Measurements from ENCODE around the gene EFNA2.

GRCh38 chr19:1310853-1311180 lies 25.1 kb downstream of the EFNA2 start:
- TF ChIP-seq, protein P1, sequence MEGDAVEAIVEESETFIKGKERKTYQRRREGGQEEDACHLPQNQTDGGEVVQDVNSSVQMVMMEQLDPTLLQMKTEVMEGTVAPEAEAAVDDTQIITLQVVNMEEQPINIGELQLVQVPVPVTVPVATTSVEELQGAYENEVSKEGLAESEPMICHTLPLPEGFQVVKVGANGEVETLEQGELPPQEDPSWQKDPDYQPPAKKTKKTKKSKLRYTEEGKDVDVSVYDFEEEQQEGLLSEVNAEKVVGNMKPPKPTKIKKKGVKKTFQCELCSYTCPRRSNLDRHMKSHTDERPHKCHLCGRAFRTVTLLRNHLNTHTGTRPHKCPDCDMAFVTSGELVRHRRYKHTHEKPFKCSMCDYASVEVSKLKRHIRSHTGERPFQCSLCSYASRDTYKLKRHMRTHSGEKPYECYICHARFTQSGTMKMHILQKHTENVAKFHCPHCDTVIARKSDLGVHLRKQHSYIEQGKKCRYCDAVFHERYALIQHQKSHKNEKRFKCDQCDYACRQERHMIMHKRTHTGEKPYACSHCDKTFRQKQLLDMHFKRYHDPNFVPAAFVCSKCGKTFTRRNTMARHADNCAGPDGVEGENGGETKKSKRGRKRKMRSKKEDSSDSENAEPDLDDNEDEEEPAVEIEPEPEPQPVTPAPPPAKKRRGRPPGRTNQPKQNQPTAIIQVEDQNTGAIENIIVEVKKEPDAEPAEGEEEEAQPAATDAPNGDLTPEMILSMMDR (conservative IDR thresholded peaks at IDR 0.05; ENCODE audit: low read depth, low read length): no peak
- TF ChIP-seq RFX5 (IDR thresholded peaks at IDR 0.05; ENCODE audit: low read depth, low read length) (no peak), SMC3 (IDR thresholded peaks at IDR 0.05; ENCODE audit: low read depth, low read length) (no peak), POLR2A (IDR thresholded peaks at IDR 0.05; ENCODE audit: low read depth, low read length) (no peak), RAD21 (IDR thresholded peaks at IDR 0.05; ENCODE audit: low read length) (no peak), CEBPB (IDR thresholded peaks at IDR 0.05; ENCODE audit: low read depth, low read length) (no peak), NFE2L2 (IDR thresholded peaks at IDR 0.05; ENCODE audit: low read depth, low read length) (no peak), RCOR1 (IDR thresholded peaks at IDR 0.05; ENCODE audit: insufficient replicate concordance, low read length) (no peak), CHD1 (IDR thresholded peaks at IDR 0.05; ENCODE audit: low read depth, low read length) (no peak), MAZ (IDR thresholded peaks at IDR 0.05; ENCODE audit: borderline replicate concordance, low read depth, low read length) (no peak), BHLHE40 (IDR thresholded peaks at IDR 0.05; ENCODE audit: low read depth, low read length) (no peak), USF2 (IDR thresholded peaks at IDR 0.05; ENCODE audit: low read depth, low read length) (no peak), FOS (IDR thresholded peaks at IDR 0.05; ENCODE audit: low read depth, low read length) (no peak)
- TF ChIP-seq, protein P2, sequence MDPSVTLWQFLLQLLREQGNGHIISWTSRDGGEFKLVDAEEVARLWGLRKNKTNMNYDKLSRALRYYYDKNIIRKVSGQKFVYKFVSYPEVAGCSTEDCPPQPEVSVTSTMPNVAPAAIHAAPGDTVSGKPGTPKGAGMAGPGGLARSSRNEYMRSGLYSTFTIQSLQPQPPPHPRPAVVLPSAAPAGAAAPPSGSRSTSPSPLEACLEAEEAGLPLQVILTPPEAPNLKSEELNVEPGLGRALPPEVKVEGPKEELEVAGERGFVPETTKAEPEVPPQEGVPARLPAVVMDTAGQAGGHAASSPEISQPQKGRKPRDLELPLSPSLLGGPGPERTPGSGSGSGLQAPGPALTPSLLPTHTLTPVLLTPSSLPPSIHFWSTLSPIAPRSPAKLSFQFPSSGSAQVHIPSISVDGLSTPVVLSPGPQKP (IDR thresholded peaks at IDR 0.05; ENCODE audit: borderline replicate concordance, low read depth, low read length): no peak

All from IMR-90 (cell line).